Activated naive CD4-positive, alpha-beta T cell treated with anti-CD3 and anti-CD28 coated beads, Interleukin-2, amount 10 ng/mL, durations not matched to agents 7 days and 5 days (primary cell): ENCODE data around the gene SLC9A7.

Experiments used
- CTCF ChIA-PET: fragments of 350-600 bp; sonication (Branson Sonifier 250); formaldehyde crosslinking; loops from one replicate; lab custom pipeline; 2021; ENCODE audit warnings: antibody characterized with exemption; lab: Charles Lee
- DNase-seq: peaks from one replicate; pipeline ENCODE4 v3.0.0-alpha.2; 2020
- H3K27ac Mint-ChIP-seq: one replicate; pipeline ENCODE4 v1.8.0; 2021; ENCODE audit warnings: mild to moderate bottlenecking, moderate library complexity, mixed read lengths
- H3K27me3 Mint-ChIP-seq: one replicate; pipeline ENCODE4 v1.8.0; 2021; ENCODE audit warnings: mild to moderate bottlenecking, mixed read lengths
- H3K36me3 Mint-ChIP-seq: one replicate; pipeline ENCODE4 v1.8.0; 2021; ENCODE audit warnings: mixed read lengths
- H3K4me1 Mint-ChIP-seq: one replicate; pipeline ENCODE4 v1.8.0; 2021; ENCODE audit warnings: mixed read lengths
- H3K4me3 Mint-ChIP-seq: one replicate; pipeline ENCODE4 v1.8.0; 2021; ENCODE audit warnings: mild to moderate bottlenecking, moderate library complexity, mixed read lengths
- H3K9me3 Mint-ChIP-seq: one replicate; pipeline ENCODE4 v1.8.0; 2021; ENCODE audit warnings: mixed read lengths

SLC9A7 gene

DNA sequence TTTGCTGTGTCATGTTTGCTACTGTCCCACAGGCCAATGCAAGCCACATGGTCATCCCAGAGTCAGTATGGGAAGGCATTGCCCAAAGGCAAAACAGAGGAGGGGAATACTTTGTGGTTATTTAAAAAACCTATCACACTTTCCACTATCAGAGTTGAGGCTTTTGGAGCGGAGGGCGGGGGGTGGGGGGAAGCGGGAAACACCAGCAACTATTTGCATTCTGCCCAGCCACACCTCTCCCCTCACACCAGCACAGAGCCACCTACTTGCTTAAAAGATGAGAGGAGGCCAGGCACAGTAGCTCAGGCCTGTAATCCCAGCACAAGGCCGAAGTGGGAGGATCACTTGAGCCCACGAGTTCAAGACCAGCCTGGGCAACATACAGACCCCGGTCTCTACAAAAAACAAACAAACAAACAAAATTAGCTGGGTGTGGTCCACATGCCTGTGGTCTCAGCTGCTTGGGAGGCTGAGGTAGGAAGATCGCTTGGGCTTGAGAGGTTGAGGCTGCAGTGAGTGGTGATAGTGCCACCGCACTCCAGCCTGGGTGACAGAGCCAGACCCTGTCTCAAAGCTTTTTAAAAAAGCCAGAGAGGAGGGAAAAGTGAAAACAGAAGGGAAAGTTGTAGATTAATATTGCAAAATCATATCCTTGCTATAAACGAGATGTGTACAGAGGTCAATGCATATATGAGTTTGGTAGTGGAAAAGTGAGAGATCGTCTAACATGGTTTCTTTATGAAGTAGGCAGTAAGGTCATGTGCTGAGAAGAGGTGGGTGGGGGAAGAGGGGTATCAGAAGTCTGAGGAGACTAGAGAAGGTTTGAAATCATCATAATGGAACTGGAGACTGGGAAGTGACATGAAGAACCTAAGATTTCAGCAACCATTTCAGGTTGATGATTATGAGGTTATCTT lies 187.2 kb downstream of the SLC9A7 start:
- DNase-seq, result no peak
- CTCF ChIA-PET, result interaction anchor here (0.9 to 1.1 kb wide), 3 partner anchors 9 to 71 kb away, joined by 3 to 4 read pairs (median 3); no protein-coding TSS in a partner anchor
- peaks cover 10% of the 10 kb centered on the region for H3K36me3 Mint-ChIP-seq
- peaks cover 23% of the 10 kb centered on the region for H3K4me1 Mint-ChIP-seq
- H3K27ac Mint-ChIP-seq, result peak overlapping the region; percentile 87
- H3K4me3 Mint-ChIP-seq, result peak overlapping the region; percentile 82
- H3K27me3 Mint-ChIP-seq, result no peaks in the 10 kb centered on the region
- H3K9me3 Mint-ChIP-seq, result no peaks in the 10 kb centered on the region

DNA sequence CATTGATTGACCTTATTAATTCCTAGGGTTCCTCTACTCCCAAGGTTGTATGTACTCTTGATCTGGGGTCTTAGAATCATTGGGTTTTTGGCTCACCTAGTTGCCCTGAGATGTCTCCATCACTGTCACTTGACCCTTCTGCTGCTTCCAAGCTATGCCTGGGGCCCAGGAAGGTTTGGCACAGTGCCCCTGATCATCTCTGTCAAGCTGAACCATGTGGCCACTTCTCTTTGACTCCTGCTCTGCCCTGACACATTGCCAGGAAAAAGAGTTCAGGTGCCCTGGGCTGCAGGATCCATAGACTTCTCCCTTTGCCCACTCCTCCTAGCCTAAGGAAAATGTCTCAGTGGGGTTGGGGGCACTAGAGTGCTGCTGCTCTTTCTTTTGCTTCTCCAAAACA lies 189.3 kb downstream of the SLC9A7 start:
- H3K27me3 Mint-ChIP-seq, result no peaks in the 10 kb centered on the region
- peaks cover 17% of the 10 kb centered on the region for H3K4me1 Mint-ChIP-seq
- peaks cover 2% of the 10 kb centered on the region for H3K36me3 Mint-ChIP-seq
- H3K27ac Mint-ChIP-seq, result no peak overlapping the region
- CTCF ChIA-PET, result no interaction called here
- no peak overlapping the region for H3K4me3 Mint-ChIP-seq
- H3K9me3 Mint-ChIP-seq, result no peaks in the 10 kb centered on the region
- DNase-seq, result no peak

DNA sequence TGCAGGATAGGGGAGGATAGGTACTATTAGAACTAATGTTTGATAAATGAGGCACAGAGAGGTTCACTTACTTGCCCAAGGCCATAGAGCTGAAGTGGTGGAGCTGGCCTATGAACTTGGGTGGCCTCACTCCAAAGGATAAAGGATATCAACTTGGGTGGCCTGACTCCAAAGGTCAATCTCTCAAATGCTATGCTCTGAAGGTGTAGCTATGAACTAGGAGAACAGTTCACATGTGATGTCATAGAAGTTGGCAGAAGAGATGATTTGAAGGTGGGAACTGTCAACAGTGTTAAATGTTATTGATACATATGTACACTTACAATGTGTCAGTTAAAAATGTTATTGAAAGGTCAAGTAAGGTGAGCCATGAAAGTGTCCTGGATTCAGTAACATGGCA lies 191.5 kb downstream of the SLC9A7 start:
- Mint-ChIP-seq H3K9me3 (no peaks in the 10 kb centered on the region), H3K36me3 (peaks cover 2% of the 10 kb centered on the region), H3K27me3 (no peaks in the 10 kb centered on the region), H3K4me1 (peaks cover 12% of the 10 kb centered on the region), H3K4me3 (no peak overlapping the region), H3K27ac (no peak overlapping the region)
- CTCF ChIA-PET, result interaction anchor here (1.3 kb wide), 1 partner anchor 74 kb away, joined by 4 read pairs; no protein-coding TSS in a partner anchor
- DNase-seq, result no peak

DNA sequence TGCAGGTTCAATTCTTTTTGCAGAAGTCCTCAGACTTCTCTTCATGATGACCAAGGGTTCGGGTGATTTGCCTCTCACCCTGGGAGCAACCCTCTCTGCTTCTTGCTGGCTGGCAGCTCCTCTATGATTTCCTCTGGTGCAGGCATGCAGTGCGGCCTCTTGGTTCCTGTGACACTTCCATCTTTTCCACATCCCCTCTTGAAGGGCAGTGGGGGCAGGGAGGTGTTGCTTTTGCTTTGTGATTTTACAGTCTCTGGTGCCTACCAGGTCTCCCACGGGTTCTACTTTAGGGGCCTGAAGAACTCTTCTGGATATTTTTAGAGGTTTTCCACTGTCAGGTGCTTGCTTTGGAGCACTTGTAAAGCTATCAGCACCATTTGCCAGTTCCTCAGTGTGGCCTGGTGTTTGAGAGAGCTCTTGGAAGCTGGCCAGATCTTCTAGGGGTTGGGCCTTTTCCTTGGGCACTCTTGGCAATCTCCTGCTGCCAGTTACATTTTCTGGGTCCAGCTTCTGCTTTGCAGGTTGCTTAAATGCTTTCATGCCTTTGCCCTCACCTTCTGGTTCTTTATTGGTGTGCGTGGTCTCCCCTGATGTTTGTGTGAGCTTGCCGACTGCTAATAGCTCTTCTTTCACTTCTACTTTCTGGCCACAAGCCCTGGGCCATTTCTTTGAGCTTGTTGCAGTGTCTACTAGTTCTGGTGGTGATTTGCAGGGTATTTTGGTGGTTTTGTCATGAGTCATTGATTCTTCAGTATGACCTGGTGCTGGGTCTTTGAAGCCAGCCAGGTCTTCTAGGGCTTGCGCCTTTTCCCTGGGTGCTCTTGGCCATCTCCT lies 196.9 kb downstream of the SLC9A7 start:
- H3K9me3 Mint-ChIP-seq, result no peaks in the 10 kb centered on the region
- CTCF ChIA-PET, result interaction anchor here (0.6 to 1.2 kb wide), 3 partner anchors 10 to 2000 kb away, joined by 3 read pairs; no protein-coding TSS in a partner anchor
- no peaks in the 10 kb centered on the region for H3K27me3 Mint-ChIP-seq
- no peak overlapping the region for H3K4me3 Mint-ChIP-seq
- H3K27ac Mint-ChIP-seq, result no peak overlapping the region
- DNase-seq, result no peak
- H3K36me3 Mint-ChIP-seq, result peaks cover 2% of the 10 kb centered on the region
- H3K4me1 Mint-ChIP-seq, result peaks cover 10% of the 10 kb centered on the region

DNA sequence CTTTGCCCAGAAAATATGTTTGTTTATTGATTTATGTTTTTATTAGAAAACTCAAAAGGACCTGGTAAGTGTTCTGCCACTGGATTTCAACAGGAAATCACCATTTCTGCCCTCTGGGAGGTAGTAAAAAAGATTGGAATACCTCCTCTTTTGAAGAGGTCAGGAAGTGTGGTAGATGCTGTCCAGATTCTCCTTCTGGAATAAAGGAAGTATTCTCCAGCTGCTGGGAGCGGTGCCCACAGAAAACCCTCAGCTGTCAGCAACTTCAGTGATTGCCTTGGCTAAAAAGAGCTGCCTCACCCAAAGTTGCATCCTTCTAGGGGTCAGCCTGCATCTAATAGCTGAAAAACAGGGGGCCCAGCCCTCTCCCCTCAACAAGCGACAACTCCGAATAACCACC lies 199.9 kb downstream of the SLC9A7 start:
- H3K4me3 Mint-ChIP-seq, result no peak overlapping the region
- H3K4me1 Mint-ChIP-seq, result peaks cover 10% of the 10 kb centered on the region
- no peaks in the 10 kb centered on the region for H3K27me3 Mint-ChIP-seq
- no peaks in the 10 kb centered on the region for H3K36me3 Mint-ChIP-seq
- DNase-seq, result no peak
- no peak overlapping the region for H3K27ac Mint-ChIP-seq
- CTCF ChIA-PET, result no interaction called here
- no peaks in the 10 kb centered on the region for H3K9me3 Mint-ChIP-seq

DNA sequence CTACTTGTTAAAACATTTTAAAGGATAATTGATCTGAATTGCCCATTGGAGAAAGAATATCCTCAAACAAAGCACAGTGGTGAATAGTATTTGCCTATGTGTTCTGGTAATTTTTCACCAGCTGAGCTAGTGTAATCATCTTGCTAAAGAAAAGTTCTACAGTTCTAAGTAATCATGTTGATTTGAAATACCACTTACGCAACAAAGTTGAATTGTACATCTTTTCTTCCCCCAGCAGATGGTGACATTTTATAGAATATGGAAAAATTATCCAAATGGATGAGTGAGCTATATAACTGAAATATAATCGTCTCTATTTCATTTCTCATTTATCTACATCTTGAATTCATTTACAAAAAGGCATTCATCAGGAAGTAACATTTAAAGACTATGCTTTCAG lies 204.0 kb downstream of the SLC9A7 start:
- Mint-ChIP-seq H3K4me1 (no peaks in the 10 kb centered on the region), H3K4me3 (no peak overlapping the region), H3K27me3 (no peaks in the 10 kb centered on the region), H3K36me3 (peaks cover 5% of the 10 kb centered on the region), H3K9me3 (no peaks in the 10 kb centered on the region), H3K27ac (no peak overlapping the region)
- no peak for DNase-seq
- CTCF ChIA-PET, result interaction anchor here (0.6 to 1.3 kb wide), 4 partner anchors 87 to 244 kb away, joined by 3 to 6 read pairs (median 4); no protein-coding TSS in a partner anchor

DNA sequence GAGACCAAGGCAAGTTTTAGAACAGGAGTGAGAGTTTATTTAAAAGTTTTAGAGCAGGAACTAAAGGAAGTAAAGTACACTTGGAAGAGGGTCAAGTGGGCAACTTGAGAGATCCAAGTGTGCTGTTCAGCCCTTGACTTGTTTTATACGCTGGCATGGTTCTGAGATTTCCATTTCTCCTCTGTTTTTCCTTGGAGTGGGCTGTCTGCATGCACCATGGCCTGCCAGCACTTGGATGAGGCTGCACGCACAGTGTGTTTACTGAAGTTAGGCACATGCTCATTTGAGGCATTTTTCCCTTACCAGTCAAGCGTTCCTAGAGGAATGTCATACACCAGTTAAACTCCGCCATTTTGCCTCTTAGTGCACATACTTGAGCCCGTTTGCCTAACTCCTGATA lies 205.0 kb downstream of the SLC9A7 start:
- Mint-ChIP-seq H3K4me3 (no peak overlapping the region), H3K36me3 (peaks cover 7% of the 10 kb centered on the region), H3K9me3 (no peaks in the 10 kb centered on the region), H3K27ac (no peak overlapping the region), H3K4me1 (peaks cover 2% of the 10 kb centered on the region), H3K27me3 (no peaks in the 10 kb centered on the region)
- DNase-seq, result no peak
- CTCF ChIA-PET, result no interaction called here

DNA sequence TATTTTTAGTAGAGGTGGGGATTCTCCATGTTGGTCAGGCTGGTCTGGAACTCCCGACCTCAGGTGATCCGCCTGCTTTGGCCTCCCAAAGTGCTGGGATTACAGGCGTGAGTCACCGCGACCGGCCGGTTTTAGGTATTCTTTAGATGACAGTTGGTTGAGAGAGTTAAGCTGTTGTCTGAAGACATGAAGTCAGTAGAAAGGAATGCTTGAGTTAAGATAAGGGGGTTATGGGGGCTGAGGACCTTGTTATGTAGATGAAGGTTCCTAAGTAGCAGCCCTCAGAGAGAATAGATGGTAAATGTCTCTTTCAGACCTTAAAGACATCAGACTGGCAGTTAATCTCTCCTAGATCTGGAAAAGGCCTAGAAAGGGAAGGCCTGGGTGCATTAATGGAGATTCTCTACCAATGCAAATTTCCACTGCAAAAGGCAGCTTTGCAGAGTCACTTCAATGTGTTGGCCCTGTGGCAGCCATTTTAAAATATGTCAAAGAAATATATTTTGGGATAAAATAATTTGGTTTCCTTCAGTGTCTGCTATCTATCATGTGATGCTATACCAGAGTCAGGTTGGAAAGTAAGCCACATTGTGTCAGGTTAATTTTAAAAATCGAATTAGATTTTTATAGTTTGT lies 207.3 kb downstream of the SLC9A7 start:
- CTCF ChIA-PET, result no interaction called here
- Mint-ChIP-seq H3K9me3 (no peaks in the 10 kb centered on the region), H3K4me1 (peaks cover 14% of the 10 kb centered on the region), H3K36me3 (peaks cover 17% of the 10 kb centered on the region), H3K27ac (no peak overlapping the region), H3K27me3 (no peaks in the 10 kb centered on the region), H3K4me3 (no peak overlapping the region)
- no peak for DNase-seq

DNA sequence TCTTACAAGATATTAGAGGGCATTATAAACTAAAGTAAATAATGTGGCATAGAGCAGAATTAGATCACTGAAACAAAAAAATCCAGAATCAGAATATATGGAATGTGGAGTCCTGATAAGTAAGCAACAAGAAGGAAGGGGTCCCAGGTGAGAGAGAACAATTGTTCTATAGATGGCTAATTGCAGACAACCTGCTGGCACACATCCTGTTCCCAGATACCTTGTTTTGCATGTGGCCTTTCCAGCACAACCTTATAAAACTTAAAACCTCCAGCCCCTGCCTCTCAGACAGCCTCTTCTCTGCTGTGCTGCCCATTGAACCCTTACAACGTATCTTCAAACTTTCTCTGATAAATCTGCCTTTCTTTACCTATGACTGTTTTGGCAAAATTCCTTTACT lies 209.0 kb downstream of the SLC9A7 start:
- peaks cover 20% of the 10 kb centered on the region for H3K36me3 Mint-ChIP-seq
- no peaks in the 10 kb centered on the region for H3K27me3 Mint-ChIP-seq
- H3K27ac Mint-ChIP-seq, result no peak overlapping the region
- DNase-seq, result no peak
- H3K4me3 Mint-ChIP-seq, result no peak overlapping the region
- H3K4me1 Mint-ChIP-seq, result peaks cover 22% of the 10 kb centered on the region
- H3K9me3 Mint-ChIP-seq, result no peaks in the 10 kb centered on the region
- CTCF ChIA-PET, result no interaction called here
